ENCODE data around the gene NPAS3.

NPAS3 gene

DNA sequence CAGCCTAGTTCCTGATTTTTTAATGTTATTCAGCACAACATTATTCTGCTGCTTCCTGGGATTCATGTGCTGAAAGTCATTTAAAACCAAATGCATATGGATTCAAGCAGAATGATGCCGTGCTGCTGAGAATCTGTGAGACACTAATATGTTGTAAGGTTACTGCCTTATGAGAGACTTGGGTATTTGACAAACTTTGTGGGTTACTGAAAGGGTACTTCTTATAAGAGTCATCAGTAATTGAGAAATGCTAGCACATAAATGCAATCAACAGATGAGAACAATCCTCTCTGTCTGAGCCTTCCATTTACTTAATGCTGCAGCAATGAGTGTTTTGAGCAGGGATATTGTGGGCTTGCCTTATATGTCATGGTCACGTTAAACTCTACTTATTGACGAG lies 175.7 kb downstream of the NPAS3 start:
- DNase-seq (ENCODE audit: low read depth in 1 of 2, low spot score in 1 of 2) = no peak
- no peak overlapping the region for H3K4me3 ChIP-seq (replicated peaks; ENCODE audit: insufficient read depth, low read length)
- TF ChIP-seq SPI1 (IDR thresholded peaks at IDR 0.05; ENCODE audit: borderline replicate concordance, low read depth) = no peak
- TF ChIP-seq POLR2AphosphoS5 (IDR thresholded peaks at IDR 0.05; ENCODE audit: low read depth) = no peak
- TF ChIP-seq, protein P1, sequence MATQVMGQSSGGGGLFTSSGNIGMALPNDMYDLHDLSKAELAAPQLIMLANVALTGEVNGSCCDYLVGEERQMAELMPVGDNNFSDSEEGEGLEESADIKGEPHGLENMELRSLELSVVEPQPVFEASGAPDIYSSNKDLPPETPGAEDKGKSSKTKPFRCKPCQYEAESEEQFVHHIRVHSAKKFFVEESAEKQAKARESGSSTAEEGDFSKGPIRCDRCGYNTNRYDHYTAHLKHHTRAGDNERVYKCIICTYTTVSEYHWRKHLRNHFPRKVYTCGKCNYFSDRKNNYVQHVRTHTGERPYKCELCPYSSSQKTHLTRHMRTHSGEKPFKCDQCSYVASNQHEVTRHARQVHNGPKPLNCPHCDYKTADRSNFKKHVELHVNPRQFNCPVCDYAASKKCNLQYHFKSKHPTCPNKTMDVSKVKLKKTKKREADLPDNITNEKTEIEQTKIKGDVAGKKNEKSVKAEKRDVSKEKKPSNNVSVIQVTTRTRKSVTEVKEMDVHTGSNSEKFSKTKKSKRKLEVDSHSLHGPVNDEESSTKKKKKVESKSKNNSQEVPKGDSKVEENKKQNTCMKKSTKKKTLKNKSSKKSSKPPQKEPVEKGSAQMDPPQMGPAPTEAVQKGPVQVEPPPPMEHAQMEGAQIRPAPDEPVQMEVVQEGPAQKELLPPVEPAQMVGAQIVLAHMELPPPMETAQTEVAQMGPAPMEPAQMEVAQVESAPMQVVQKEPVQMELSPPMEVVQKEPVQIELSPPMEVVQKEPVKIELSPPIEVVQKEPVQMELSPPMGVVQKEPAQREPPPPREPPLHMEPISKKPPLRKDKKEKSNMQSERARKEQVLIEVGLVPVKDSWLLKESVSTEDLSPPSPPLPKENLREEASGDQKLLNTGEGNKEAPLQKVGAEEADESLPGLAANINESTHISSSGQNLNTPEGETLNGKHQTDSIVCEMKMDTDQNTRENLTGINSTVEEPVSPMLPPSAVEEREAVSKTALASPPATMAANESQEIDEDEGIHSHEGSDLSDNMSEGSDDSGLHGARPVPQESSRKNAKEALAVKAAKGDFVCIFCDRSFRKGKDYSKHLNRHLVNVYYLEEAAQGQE (IDR thresholded peaks at IDR 0.05; ENCODE audit: insufficient replicate concordance, low read depth) = no peak
- no peak for TF ChIP-seq GABPA (IDR thresholded peaks at IDR 0.05; ENCODE audit: low read depth)
- TF ChIP-seq, protein P2, sequence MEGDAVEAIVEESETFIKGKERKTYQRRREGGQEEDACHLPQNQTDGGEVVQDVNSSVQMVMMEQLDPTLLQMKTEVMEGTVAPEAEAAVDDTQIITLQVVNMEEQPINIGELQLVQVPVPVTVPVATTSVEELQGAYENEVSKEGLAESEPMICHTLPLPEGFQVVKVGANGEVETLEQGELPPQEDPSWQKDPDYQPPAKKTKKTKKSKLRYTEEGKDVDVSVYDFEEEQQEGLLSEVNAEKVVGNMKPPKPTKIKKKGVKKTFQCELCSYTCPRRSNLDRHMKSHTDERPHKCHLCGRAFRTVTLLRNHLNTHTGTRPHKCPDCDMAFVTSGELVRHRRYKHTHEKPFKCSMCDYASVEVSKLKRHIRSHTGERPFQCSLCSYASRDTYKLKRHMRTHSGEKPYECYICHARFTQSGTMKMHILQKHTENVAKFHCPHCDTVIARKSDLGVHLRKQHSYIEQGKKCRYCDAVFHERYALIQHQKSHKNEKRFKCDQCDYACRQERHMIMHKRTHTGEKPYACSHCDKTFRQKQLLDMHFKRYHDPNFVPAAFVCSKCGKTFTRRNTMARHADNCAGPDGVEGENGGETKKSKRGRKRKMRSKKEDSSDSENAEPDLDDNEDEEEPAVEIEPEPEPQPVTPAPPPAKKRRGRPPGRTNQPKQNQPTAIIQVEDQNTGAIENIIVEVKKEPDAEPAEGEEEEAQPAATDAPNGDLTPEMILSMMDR (IDR thresholded peaks at IDR 0.05; ENCODE audit: insufficient read depth, low read length) = no peak
- H3K27ac ChIP-seq (replicated peaks) = no peak overlapping the region
- H3K27me3 ChIP-seq (ENCODE audit: insufficient read depth, poor library complexity, severe bottlenecking) = no peaks in the 10 kb centered on the region

DNA sequence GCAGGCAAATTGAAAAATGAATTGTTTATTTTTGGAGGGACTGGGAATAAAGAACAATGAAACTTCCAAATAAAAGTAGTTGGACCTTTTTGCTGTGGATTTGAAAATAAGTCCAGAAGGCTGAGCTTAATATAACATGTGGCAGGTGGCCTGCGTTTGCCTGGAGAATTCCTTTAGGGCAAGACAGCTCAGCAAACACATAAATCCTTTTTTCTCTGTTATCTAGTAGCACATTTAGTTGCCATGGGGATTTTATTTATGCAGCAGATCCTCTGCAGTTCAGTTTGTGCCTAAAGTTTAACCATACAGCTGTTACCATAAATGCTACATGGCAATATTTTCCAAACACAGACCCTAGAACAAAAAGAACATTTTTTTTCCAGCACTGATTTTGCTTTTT lies 180.0 kb downstream of the NPAS3 start:
- Histone ChIP-seq H3K4me3 (replicated peaks; ENCODE audit: insufficient read depth, low read length) (no peak overlapping the region), H3K27ac (replicated peaks) (no peak overlapping the region), H3K27me3 (ENCODE audit: insufficient read depth, poor library complexity, severe bottlenecking) (no peaks in the 10 kb centered on the region)
- TF ChIP-seq, protein P2 (IDR thresholded peaks at IDR 0.05; ENCODE audit: insufficient read depth, low read length) = no peak
- TF ChIP-seq GABPA (IDR thresholded peaks at IDR 0.05; ENCODE audit: low read depth) (no peak), POLR2AphosphoS5 (IDR thresholded peaks at IDR 0.05; ENCODE audit: low read depth) (no peak), SPI1 (IDR thresholded peaks at IDR 0.05; ENCODE audit: borderline replicate concordance, low read depth) (no peak)
- TF ChIP-seq, protein P1 (IDR thresholded peaks at IDR 0.05; ENCODE audit: insufficient replicate concordance, low read depth) = no peak
- DNase-seq (ENCODE audit: low read depth in 1 of 2, low spot score in 1 of 2) = no peak

DNA sequence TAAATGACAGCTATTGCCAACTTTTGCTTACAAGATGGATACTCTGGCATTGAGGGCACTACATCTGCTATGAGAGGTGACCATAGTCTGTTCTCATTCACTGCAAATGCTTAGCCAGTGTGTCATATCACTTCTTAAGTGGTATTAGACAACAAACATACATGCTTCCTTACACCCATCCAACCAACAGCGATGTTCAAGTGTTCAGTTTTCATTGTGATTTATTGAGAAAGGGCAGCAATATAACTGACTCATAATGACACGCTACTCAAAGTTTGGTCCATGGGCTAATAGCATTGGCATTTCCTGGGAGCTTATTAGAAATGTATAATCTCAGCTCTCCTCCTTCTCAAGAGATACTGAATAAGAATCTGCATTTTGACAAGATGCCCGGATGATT lies 181.7 kb downstream of the NPAS3 start:
- DNase-seq (ENCODE audit: low read depth in 1 of 2, low spot score in 1 of 2) = no peak
- TF ChIP-seq GABPA (IDR thresholded peaks at IDR 0.05; ENCODE audit: low read depth) (no peak), SPI1 (IDR thresholded peaks at IDR 0.05; ENCODE audit: borderline replicate concordance, low read depth) (no peak), POLR2AphosphoS5 (IDR thresholded peaks at IDR 0.05; ENCODE audit: low read depth) (no peak)
- TF ChIP-seq, protein P2 (IDR thresholded peaks at IDR 0.05; ENCODE audit: insufficient read depth, low read length) = no peak
- TF ChIP-seq, protein P1 (IDR thresholded peaks at IDR 0.05; ENCODE audit: insufficient replicate concordance, low read depth) = no peak
- Histone ChIP-seq H3K4me3 (replicated peaks; ENCODE audit: insufficient read depth, low read length) (no peak overlapping the region), H3K27me3 (ENCODE audit: insufficient read depth, poor library complexity, severe bottlenecking) (no peaks in the 10 kb centered on the region), H3K27ac (replicated peaks) (no peak overlapping the region)

Data from HL-60 (cell line).